Psoas muscle (tissue), 8 donors: ENCODE data around the gene ALS2. TPM values are rescaled to one million over a fixed set of nuclear protein-coding genes. Genes with fewer than 3 reads are reported as not detected.

Experiments used
- ATAC-seq, 4 donors: fragments of 200-7000 bp; cut with Tn5 transposase; one replicate each; pipeline ENCODE4 v1.9.1; 2020; ENCODE audit warnings: moderate library complexity in 3 of 4, mild to moderate bottlenecking in 2 of 4
- DNase-seq, 2 donors: peaks; one replicate each; pipeline ENCODE4 v3.0.0-alpha.2; 2020
- H3K27ac ChIP-seq: fragments of 200-600 bp; one replicate; pipeline ENCODE4 v1.8.0; 2022
- H3K27me3 ChIP-seq, 3 donors: fragments of 200-600 bp in 1 of 3; one replicate each; pipeline versions ENCODE4 v1.6.1 to v1.8.0; 2013 to 2022; ENCODE audit warnings: low read length in 2 of 3, mild to moderate bottlenecking in 2 of 3, moderate library complexity in 1 of 3; ENCODE audit not compliant: insufficient read depth in 3 of 3
- H3K36me3 ChIP-seq, 2 donors: fragments of 200-600 bp in 1 of 2; one replicate each; pipeline versions ENCODE4 v1.6.1 to v1.8.0; 2013 to 2022; ENCODE audit warnings: low read depth in 1 of 2, mild to moderate bottlenecking in 1 of 2, moderate library complexity in 1 of 2; ENCODE audit not compliant: insufficient read depth in 1 of 2
- H3K4me1 ChIP-seq: fragments of 200-600 bp; one replicate; pipeline ENCODE4 v1.8.0; 2022
- H3K4me3 ChIP-seq: fragments of 200-600 bp; one replicate; pipeline ENCODE4 v1.8.0; 2022; ENCODE audit warnings: mild to moderate bottlenecking
- H3K9me3 ChIP-seq: fragments of 200-600 bp; one replicate; pipeline ENCODE4 v1.8.0; 2022
- CTCF ChIP-seq: fragments of 200-600 bp; IDR thresholded peaks from one replicate; pipeline ENCODE4 v1.8.0; 2022; ENCODE audit warnings: antibody characterized with exemption
- WGBS, 3 donors: extraction: QIAGEN DNeasy Blood & Tissue Kit; methylation state at CpG; one replicate each; pipeline versions ENCODE4 v1.1.6 to v1.1.7; 2013; 5-methylcytosine and 5-hydroxymethylcytosine counted together
- intact Hi-C, 2 donors: fragments of 100-400 bp; cut with DNase I; formaldehyde crosslinking; loops; one replicate each; pipeline versions ENCODE4 v1.11.0 to v1.14.2; 2022
- polyA plus RNA-seq, 3 donors: library from polyadenylated mRNA; stranded (reverse); fragments of 200-250 nt; gene quantifications; one replicate each; pipeline ENCODE4 v1.2.3, GENCODE V29; 2013
- total RNA-seq, 4 donors: library from RNA; stranded (reverse); fragmentation: NEBNext Ultra II Directional in 2 of 4; extraction: Animal tissue kit (Norgen Biotek cat#: 25700) in 2 of 4; gene quantifications; one replicate each; pipeline versions ENCODE4 v1.2.1 to v1.2.4, GENCODE V29; 2021 to 2023
- donor health status: healthy with polysubstance abuse.
- donor health status: DM: no; HTN: no; CAD: no; lungs with moderate emphysema.
- donor health status: Bipolar disorder and iron deficiency.
- donor health status: healthy.
- donor health status: DM: yes; HTN: yes; CAD: no.
- donor health status: DM: no; HTN: no; CAD: no.
- donor health status: DM: no; HTN: no; CAD: no.
- donor health status: DM: yes; HTN: yes; CAD: no.

The ALS2 gene
- total and polyA plus RNA-seq, 7 donors = 6.3 to 26.4 (median 18.9) TPM

DNA sequence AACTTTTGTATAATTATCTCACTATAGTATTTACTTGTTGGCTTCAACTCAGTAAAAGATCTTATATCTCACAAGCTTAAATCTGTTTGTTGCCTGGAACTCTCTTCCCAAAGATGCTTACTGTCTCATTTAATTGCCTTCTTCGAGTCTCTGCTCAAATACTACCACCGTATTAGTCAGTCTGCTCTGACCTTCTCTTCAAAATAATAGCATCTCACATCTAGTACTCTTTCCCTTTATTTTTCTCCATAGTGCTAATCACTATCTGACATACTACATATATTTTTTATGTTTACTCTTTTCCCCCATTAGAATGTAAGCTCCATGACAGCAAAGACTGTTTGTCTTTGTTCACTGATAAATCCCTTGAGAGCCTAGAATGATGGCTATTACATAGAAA, 71.7 kb downstream of the ALS2 start:
- DNase-seq = no peak
- no peak overlapping the region for H3K4me3 ChIP-seq
- H3K36me3 ChIP-seq = peaks cover 5 to 97% of the 10 kb centered on the region in 2 donors
- no peak for TF ChIP-seq CTCF
- intact Hi-C loops = loop anchor here in 1 of 2 donors (10.0 kb wide), 1 partner anchor 74 kb away; no protein-coding TSS in a partner anchor
- no peaks in the 10 kb centered on the region for H3K9me3 ChIP-seq
- H3K4me1 ChIP-seq = no peaks in the 10 kb centered on the region
- H3K27me3 ChIP-seq = no peaks in the 10 kb centered on the region
- no peak for ATAC-seq
- H3K27ac ChIP-seq = no peak overlapping the region
- 57 to 69% (median 58%) methylated on average over 2 of the region's 2 CpGs for WGBS, 3 donors

- intact Hi-C loops = loop anchor here in 1 of 2 donors (10.0 kb wide), 1 partner anchor 73 kb away; no protein-coding TSS in a partner anchor
- 63 to 73% (median 64%) methylated on average over 3 of the region's 3 CpGs for WGBS, 3 donors
- no peaks in the 10 kb centered on the region for H3K27me3 ChIP-seq
- H3K9me3 ChIP-seq = no peaks in the 10 kb centered on the region
- ATAC-seq (no peak), DNase-seq (no peak)
- TF ChIP-seq CTCF = no peak
- H3K27ac ChIP-seq = no peak overlapping the region
- H3K4me1 ChIP-seq = no peaks in the 10 kb centered on the region
- H3K36me3 ChIP-seq = peaks cover 7 to 99% of the 10 kb centered on the region in 2 donors
- H3K4me3 ChIP-seq = no peak overlapping the region
These were observed 73.0 kb downstream of the ALS2 start for GRCh38 chr2:201707753-201708152.

GRCh38 chr2:201707142-201707541, 73.6 kb downstream of the ALS2 start:
- H3K9me3 ChIP-seq = no peaks in the 10 kb centered on the region
- no peak overlapping the region for H3K27ac ChIP-seq
- DNase-seq (no peak), ATAC-seq (no peak)
- 93 to 100% (median 100%) methylated on average over 1 of the region's 1 CpG for WGBS, 3 donors
- intact Hi-C loops = loop anchor here in 1 of 2 donors (10.0 kb wide), 1 partner anchor 72 kb away; no protein-coding TSS in a partner anchor
- no peak overlapping the region for H3K4me3 ChIP-seq
- no peaks in the 10 kb centered on the region for H3K27me3 ChIP-seq
- no peak for TF ChIP-seq CTCF
- H3K4me1 ChIP-seq = no peaks in the 10 kb centered on the region
- peaks cover 7 to 99% of the 10 kb centered on the region in 2 donors for H3K36me3 ChIP-seq

- H3K27ac ChIP-seq = no peak overlapping the region
- no peak for TF ChIP-seq CTCF
- H3K9me3 ChIP-seq = no peaks in the 10 kb centered on the region
- 77 to 89% (median 81%) methylated on average over 5 of the region's 5 CpGs for WGBS, 3 donors
- ATAC-seq = no peak
- intact Hi-C loops = loop anchor here in 1 of 2 donors (10.0 kb wide), 1 partner anchor 70 kb away; no protein-coding TSS in a partner anchor
- no peaks in the 10 kb centered on the region for H3K4me1 ChIP-seq
- no peak for DNase-seq
- H3K27me3 ChIP-seq = no peaks in the 10 kb centered on the region
- H3K36me3 ChIP-seq = peaks cover 10 to 94% of the 10 kb centered on the region in 2 donors
- H3K4me3 ChIP-seq = no peak overlapping the region
These were observed 76.2 kb downstream of the ALS2 start for GRCh38 chr2:201704536-201704935.

GRCh38 chr2:201701646-201702045, 79.1 kb downstream of the ALS2 start:
- no peaks in the 10 kb centered on the region for H3K9me3 ChIP-seq
- ATAC-seq (no peak), DNase-seq (no peak)
- no peaks in the 10 kb centered on the region for H3K4me1 ChIP-seq
- H3K36me3 ChIP-seq = peaks cover 10 to 66% of the 10 kb centered on the region in 2 donors
- WGBS, 3 donors = 88 to 100% (median 95%) methylated on average over 1 of the region's 1 CpG
- no peaks in the 10 kb centered on the region for H3K27me3 ChIP-seq
- no peak overlapping the region for H3K4me3 ChIP-seq
- TF ChIP-seq CTCF = no peak
- H3K27ac ChIP-seq = no peak overlapping the region
- intact Hi-C loops = loop anchor here in 1 of 2 donors (10.0 kb wide), 1 partner anchor 67 kb away; no protein-coding TSS in a partner anchor
